ENCODE data around the gene GBA3.

- TF ChIP-seq CTCF (IDR thresholded peaks at IDR 0.05; ENCODE audit: poor library complexity, severe bottlenecking): no peak
- TF ChIP-seq EZH2 (IDR thresholded peaks at IDR 0.05; ENCODE audit: borderline replicate concordance, insufficient read depth, low read length, poor library complexity, severe bottlenecking): no peak
- no peak for TF ChIP-seq TAF1 (IDR thresholded peaks at IDR 0.05; ENCODE audit: low read depth)
- no peak for TF ChIP-seq POLR2AphosphoS5 (IDR thresholded peaks at IDR 0.05)
- TF ChIP-seq MXI1 (conservative IDR thresholded peaks at IDR 0.05; ENCODE audit: poor library complexity, severe bottlenecking): no peak
- no peak for TF ChIP-seq REST (IDR thresholded peaks at IDR 0.05; ENCODE audit: borderline replicate concordance)
- no peak for TF ChIP-seq RAD21 (conservative IDR thresholded peaks at IDR 0.05)
- no peak for TF ChIP-seq EP300 (conservative IDR thresholded peaks at IDR 0.05; ENCODE audit: poor library complexity, severe bottlenecking)
Observed at GRCh38 chr4:22686141-22686540, 6.6 kb upstream of the GBA3 start.
